HepG2 (cell line): ENCODE data around the gene KISS1. TPM values are rescaled to one million over a fixed set of nuclear protein-coding genes. Genes with fewer than 3 reads are reported as not detected.

Source experiments
- CCAR2 ChIP-seq: fragments of 200-400 bp; formaldehyde crosslinking; optimal IDR thresholded peaks from 2 replicates; pipeline ENCODE3; 2018; ENCODE audit warnings: low read depth, mild to moderate bottlenecking, low read length, moderate library complexity
- CENPT ChIP-seq: sonication (generic); formaldehyde crosslinking; IDR thresholded peaks from 2 replicates; pipeline ENCODE4 v1.8.0; 2022; ENCODE audit warnings: low read depth, mild to moderate bottlenecking, moderate library complexity, missing genetic modification reagents
- HDAC1 ChIP-seq: sonication (generic); formaldehyde crosslinking; IDR thresholded peaks from 2 replicates; pipeline ENCODE4 v1.5.1; 2020; ENCODE audit warnings: mild to moderate bottlenecking, missing genetic modification reagents
- SALL2 ChIP-seq: sonication (generic); formaldehyde crosslinking; IDR thresholded peaks from 2 replicates; pipeline ENCODE4 v1.8.1; 2023; ENCODE audit warnings: mild to moderate bottlenecking, missing genetic modification reagents, inconsistent platforms
- ZBTB20 ChIP-seq: sonication (generic); formaldehyde crosslinking; IDR thresholded peaks from 2 replicates; pipeline ENCODE4 v1.8.1; 2023; ENCODE audit warnings: missing genetic modification reagents, low read depth, mild to moderate bottlenecking, borderline replicate concordance
- ZFP36L1 ChIP-seq: sonication (generic); formaldehyde crosslinking; IDR thresholded peaks from 2 replicates; pipeline ENCODE4 v1.8.0; 2022; ENCODE audit warnings: mild to moderate bottlenecking, missing genetic modification reagents, moderate library complexity
- ZNF12 ChIP-seq: sonication (generic); formaldehyde crosslinking; IDR thresholded peaks from 2 replicates; pipeline ENCODE4 v1.5.0; 2020; ENCODE audit warnings: missing genetic modification reagents
- ZNF383 ChIP-seq: sonication (generic); formaldehyde crosslinking; IDR thresholded peaks from 2 replicates; pipeline ENCODE4 v1.4.0; 2020; ENCODE audit warnings: missing genetic modification reagents, mild to moderate bottlenecking, borderline replicate concordance
- ZNF407 ChIP-seq: sonication (generic); formaldehyde crosslinking; IDR thresholded peaks from one replicate; pipeline ENCODE4 v1.5.1; 2020; ENCODE audit warnings: mild to moderate bottlenecking, missing genetic modification reagents; ENCODE audit errors: not compliant biosample characterization
- ZNF614 ChIP-seq: IDR thresholded peaks from 2 replicates; pipeline ENCODE4 v1.6.1; 2018; ENCODE audit warnings: missing biosample characterization, missing genetic modification reagents, inconsistent platforms, borderline replicate concordance
- ZNF646 ChIP-seq: sonication (generic); formaldehyde crosslinking; IDR thresholded peaks from 2 replicates; pipeline ENCODE4 v1.9.0; 2021; ENCODE audit warnings: mild to moderate bottlenecking, missing genetic modification reagents
- polyA plus RNA-seq, 8 experiments: library from polyadenylated mRNA; depleted of rRNA in 3 of 8; stranded (reverse) in 7 of 8; unstranded in 1 of 8; fragments of >200 nt; fragmentation: Illumina TruSeq in 4 of 8; extraction: Trizol in 4 of 8; gene quantifications; 2 replicates each; pipeline versions ENCODE4 v1.2.1 to v1.2.3, GENCODE V29; 2011 to 2016; ENCODE audit warnings: low read depth in 4 of 8, missing spikeins in 1 of 8, mixed read lengths in 1 of 8; ENCODE audit not compliant: insufficient read depth in 1 of 8
- total RNA-seq, 5 experiments: library from RNA; depleted of rRNA; stranded (reverse); fragments of >200 nt; fragmentation: Illumina TruSeq; extraction: Trizol; gene quantifications; 2 replicates each; pipeline ENCODE4 v1.2.3, GENCODE V29; 2016; ENCODE audit warnings: low read depth in 1 of 5
- TF ChIP-seq, protein P1 (sequence below): sonication (generic); formaldehyde crosslinking; IDR thresholded peaks from 2 replicates; pipeline ENCODE4 v1.5.0; 2020; ENCODE audit warnings: mild to moderate bottlenecking, low read depth, missing genetic modification reagents, borderline replicate concordance
- TF ChIP-seq, protein P2 (sequence below): IDR thresholded peaks from 2 replicates; pipeline ENCODE4 v1.6.1; 2016; ENCODE audit warnings: control low read depth

KISS1 gene
- total and polyA plus RNA-seq, 2 of the 13 experiments (the other 11 are each of a cell fraction or from before 2014, with no cell fraction given), result 0.24 to 0.80 TPM

GRCh38 chr1:204207136-204207616 lies 10.9 kb upstream of the KISS1 start (continued):
- TF ChIP-seq ZNF646 (CRISPR knock-in tag), result no peak
- TF ChIP-seq SALL2 (CRISPR knock-in tag), result no peak
- no peak for TF ChIP-seq ZNF12
- no peak for TF ChIP-seq CCAR2
- no peak for TF ChIP-seq ZBTB20 (CRISPR knock-in tag)
- peak; percentile 51 for TF ChIP-seq ZNF407 (CRISPR knock-in tag)
- 0 out of 2 replicates have a peak, but pooled peaks have one; percentile 17 for TF ChIP-seq HDAC1 (CRISPR knock-in tag)
- no peak for TF ChIP-seq ZFP36L1 (CRISPR knock-in tag)
- no peak for TF ChIP-seq ZNF383 (CRISPR knock-in tag)
- no peak for TF ChIP-seq ZNF614
- TF ChIP-seq, protein P1, sequence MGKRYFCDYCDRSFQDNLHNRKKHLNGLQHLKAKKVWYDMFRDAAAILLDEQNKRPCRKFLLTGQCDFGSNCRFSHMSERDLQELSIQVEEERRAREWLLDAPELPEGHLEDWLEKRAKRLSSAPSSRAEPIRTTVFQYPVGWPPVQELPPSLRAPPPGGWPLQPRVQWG (CRISPR knock-in tag), result no peak
- TF ChIP-seq, protein P2, sequence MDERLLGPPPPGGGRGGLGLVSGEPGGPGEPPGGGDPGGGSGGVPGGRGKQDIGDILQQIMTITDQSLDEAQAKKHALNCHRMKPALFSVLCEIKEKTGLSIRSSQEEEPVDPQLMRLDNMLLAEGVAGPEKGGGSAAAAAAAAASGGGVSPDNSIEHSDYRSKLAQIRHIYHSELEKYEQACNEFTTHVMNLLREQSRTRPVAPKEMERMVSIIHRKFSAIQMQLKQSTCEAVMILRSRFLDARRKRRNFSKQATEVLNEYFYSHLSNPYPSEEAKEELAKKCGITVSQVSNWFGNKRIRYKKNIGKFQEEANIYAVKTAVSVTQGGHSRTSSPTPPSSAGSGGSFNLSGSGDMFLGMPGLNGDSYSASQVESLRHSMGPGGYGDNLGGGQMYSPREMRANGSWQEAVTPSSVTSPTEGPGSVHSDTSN (CRISPR knock-in tag), result no peak
- TF ChIP-seq CENPT, result no peak
